ENCODE results near the gene CYB5R2. TPM values are rescaled to one million over a fixed set of nuclear protein-coding genes. Genes with fewer than 3 reads are reported as not detected.

The CYB5R2 gene
- total and polyA plus RNA-seq, 2 donors (not counting 1 experiment from before 2014, with no cell fraction given) = 16.2 to 22.5 TPM

GRCh38 chr11:7651700-7652099, 21.6 kb downstream of the CYB5R2 start:
- H4K20me1 ChIP-seq (ENCODE audit: control insufficient read depth, extremely low read depth, insufficient read depth, low read length) = no peaks in the 10 kb centered on the region
- no peak overlapping the region for H2AFZ ChIP-seq (ENCODE audit: low read length)
- no peak overlapping the region for H3K4me2 ChIP-seq (ENCODE audit: extremely low read depth, insufficient read depth, low read length)
- H3K79me2 ChIP-seq (ENCODE audit: control insufficient read depth, insufficient read depth, low read length) = no peaks in the 10 kb centered on the region
- H3K9me3 ChIP-seq (ENCODE audit: control insufficient read depth, insufficient read depth, low read depth, low read length) = no peaks in the 10 kb centered on the region
- H3K27me3 ChIP-seq (ENCODE audit: control insufficient read depth, insufficient read depth, low read length) = no peaks in the 10 kb centered on the region
- H3K9ac ChIP-seq (ENCODE audit: insufficient read depth, low read length) = no peak overlapping the region
- no peaks in the 10 kb centered on the region for H3K4me1 ChIP-seq (ENCODE audit: control insufficient read depth, extremely low read depth, insufficient read depth, low read length)
- no peak overlapping the region for H3K27ac ChIP-seq (ENCODE audit: insufficient read depth, low read length)
- H3K36me3 ChIP-seq (ENCODE audit: control insufficient read depth, insufficient read depth, low read length) = no peaks in the 10 kb centered on the region
- H3K4me3 ChIP-seq (replicated peaks in 1 of 4; ENCODE audit: control extremely low read depth in 1 of 4, insufficient read depth in 1 of 4, low read depth in 3 of 4, low read length in 4 of 4) = no peak overlapping the region
- TF ChIP-seq EZH2 (IDR thresholded peaks at IDR 0.05; ENCODE audit: low read length, missing control alignments) (no peak), CTCF (conservative IDR thresholded peaks at IDR 0.05 in 1 of 2, IDR thresholded peaks at IDR 0.05 in 1 of 2; ENCODE audit: low read depth in 1 of 2, low read length in 2 of 2) (no peak)
- no peak for DNase-seq (ENCODE audit: low read depth in 2 of 2)

GRCh38 chr11:7651140-7651551, 22.2 kb downstream of the CYB5R2 start:
- Histone ChIP-seq H3K27ac (ENCODE audit: insufficient read depth, low read length) (no peak overlapping the region), H3K9me3 (ENCODE audit: control insufficient read depth, insufficient read depth, low read depth, low read length) (no peaks in the 10 kb centered on the region), H4K20me1 (ENCODE audit: control insufficient read depth, extremely low read depth, insufficient read depth, low read length) (no peaks in the 10 kb centered on the region), H3K9ac (ENCODE audit: insufficient read depth, low read length) (no peak overlapping the region), H3K4me3 (replicated peaks in 1 of 4; ENCODE audit: control extremely low read depth in 1 of 4, insufficient read depth in 1 of 4, low read depth in 3 of 4, low read length in 4 of 4) (no peak overlapping the region), H3K4me1 (ENCODE audit: control insufficient read depth, extremely low read depth, insufficient read depth, low read length) (no peaks in the 10 kb centered on the region), H3K4me2 (ENCODE audit: extremely low read depth, insufficient read depth, low read length) (no peak overlapping the region), H3K36me3 (ENCODE audit: control insufficient read depth, insufficient read depth, low read length) (no peaks in the 10 kb centered on the region), H3K79me2 (ENCODE audit: control insufficient read depth, insufficient read depth, low read length) (no peaks in the 10 kb centered on the region), H2AFZ (ENCODE audit: low read length) (no peak overlapping the region), H3K27me3 (ENCODE audit: control insufficient read depth, insufficient read depth, low read length) (no peaks in the 10 kb centered on the region)
- DNase-seq (ENCODE audit: low read depth in 2 of 2) = no peak
- TF ChIP-seq CTCF (conservative IDR thresholded peaks at IDR 0.05 in 1 of 2, IDR thresholded peaks at IDR 0.05 in 1 of 2; ENCODE audit: low read depth in 1 of 2, low read length in 2 of 2) = no peak
- no peak for TF ChIP-seq EZH2 (IDR thresholded peaks at IDR 0.05; ENCODE audit: low read length, missing control alignments)

GRCh38 chr11:7648264-7648663, 25.0 kb downstream of the CYB5R2 start:
- H3K79me2 ChIP-seq (ENCODE audit: control insufficient read depth, insufficient read depth, low read length) = no peaks in the 10 kb centered on the region

More at GRCh38 chr11:7648264-7648663, 25.0 kb downstream of the CYB5R2 start:
- H3K27ac ChIP-seq (ENCODE audit: insufficient read depth, low read length) = no peak overlapping the region
- no peak overlapping the region for H3K4me3 ChIP-seq (replicated peaks in 1 of 4; ENCODE audit: control extremely low read depth in 1 of 4, insufficient read depth in 1 of 4, low read depth in 3 of 4, low read length in 4 of 4)
- no peak for TF ChIP-seq EZH2 (IDR thresholded peaks at IDR 0.05; ENCODE audit: low read length, missing control alignments)
- TF ChIP-seq CTCF (conservative IDR thresholded peaks at IDR 0.05 in 1 of 2, IDR thresholded peaks at IDR 0.05 in 1 of 2; ENCODE audit: low read depth in 1 of 2, low read length in 2 of 2) = no peak
- H3K27me3 ChIP-seq (ENCODE audit: control insufficient read depth, insufficient read depth, low read length) = no peaks in the 10 kb centered on the region
- no peaks in the 10 kb centered on the region for H4K20me1 ChIP-seq (ENCODE audit: control insufficient read depth, extremely low read depth, insufficient read depth, low read length)
- no peaks in the 10 kb centered on the region for H3K4me1 ChIP-seq (ENCODE audit: control insufficient read depth, extremely low read depth, insufficient read depth, low read length)
- H2AFZ ChIP-seq (ENCODE audit: low read length) = no peak overlapping the region
- H3K4me2 ChIP-seq (ENCODE audit: extremely low read depth, insufficient read depth, low read length) = no peak overlapping the region
- no peaks in the 10 kb centered on the region for H3K9me3 ChIP-seq (ENCODE audit: control insufficient read depth, insufficient read depth, low read depth, low read length)
- no peak for DNase-seq (ENCODE audit: low read depth in 2 of 2)
- H3K36me3 ChIP-seq (ENCODE audit: control insufficient read depth, insufficient read depth, low read length) = no peaks in the 10 kb centered on the region
- H3K9ac ChIP-seq (ENCODE audit: insufficient read depth, low read length) = no peak overlapping the region

Data from fibroblast of lung (primary cell).